C1 segment of cervical spinal cord (tissue), 14 donors: ENCODE measurements around the gene XYLT1.
A peak's percentile ranks its signal among the peaks of the same experiment; 100 is the strongest.
"Not testable (repeated sequence)": the region's sequence is repeated elsewhere in the genome, so short reads cannot be mapped to it uniquely, and the experiment has no call there.

ENCODE experiments used
- DNase-seq, 14 donors: peaks; one replicate each; lab custom pipeline; 2025; lab: John Stamatoyannopoulos, UW

XYLT1 gene

DNA sequence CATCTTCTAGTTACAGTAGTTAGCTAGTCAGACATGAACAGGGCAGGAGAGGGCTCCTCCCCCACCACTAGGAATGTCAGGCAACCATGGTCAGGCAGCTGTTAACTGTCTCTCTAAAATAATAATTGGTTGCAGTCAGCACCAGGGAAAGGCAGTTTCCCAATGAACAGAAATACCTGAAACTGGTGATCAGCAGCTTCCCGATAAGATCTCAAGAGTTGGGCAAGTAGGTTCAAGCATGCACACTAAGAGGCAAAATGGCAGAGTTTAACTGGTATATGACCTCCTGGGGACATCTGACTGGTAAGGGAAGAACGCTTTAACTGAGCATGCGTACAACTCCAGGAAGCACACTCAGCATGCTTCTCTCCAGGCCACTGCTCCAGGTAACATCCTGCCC is 12.6 kb upstream of the XYLT1 start:
- no peak for DNase-seq

DNA sequence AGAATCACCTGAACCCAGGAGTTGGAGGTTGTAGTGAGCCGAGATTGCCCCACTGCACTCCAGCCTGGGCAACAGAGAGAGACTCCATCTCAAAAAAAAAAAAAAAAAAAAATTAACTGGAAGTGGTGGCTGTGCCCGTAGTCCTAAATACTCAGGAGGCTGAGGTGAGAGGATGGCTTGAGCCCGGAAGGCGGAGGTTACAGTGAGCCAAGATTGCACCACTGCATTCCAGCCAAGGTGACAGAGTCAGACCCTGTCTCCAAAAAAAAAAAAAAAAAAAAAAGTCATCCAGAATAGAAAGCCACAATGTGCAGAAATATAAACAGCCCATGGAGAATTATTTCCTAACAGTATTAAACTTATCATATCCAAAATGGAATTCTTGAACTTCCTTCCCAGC is 11.6 kb upstream of the XYLT1 start:
- not testable (repeated sequence) for DNase-seq

DNA sequence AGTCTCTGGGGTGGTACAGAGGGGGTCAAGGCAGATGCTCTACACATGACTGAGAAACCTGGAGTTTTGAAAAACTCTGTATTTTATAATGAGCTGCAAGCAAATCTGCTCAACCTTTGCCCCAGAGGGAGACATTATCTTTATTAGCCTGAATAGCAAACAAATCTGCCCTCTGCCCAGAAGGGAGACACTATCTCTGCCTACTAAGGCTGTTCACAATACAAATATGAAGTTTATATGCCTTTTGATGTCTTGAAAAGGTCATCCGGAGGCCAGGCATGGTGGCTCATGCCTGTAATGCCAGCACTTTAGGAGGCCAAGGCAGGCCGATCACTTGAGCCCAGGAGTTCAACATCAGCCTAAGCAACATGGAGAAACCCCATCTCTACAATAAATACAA is 11.0 kb upstream of the XYLT1 start:
- no peak for DNase-seq

DNA sequence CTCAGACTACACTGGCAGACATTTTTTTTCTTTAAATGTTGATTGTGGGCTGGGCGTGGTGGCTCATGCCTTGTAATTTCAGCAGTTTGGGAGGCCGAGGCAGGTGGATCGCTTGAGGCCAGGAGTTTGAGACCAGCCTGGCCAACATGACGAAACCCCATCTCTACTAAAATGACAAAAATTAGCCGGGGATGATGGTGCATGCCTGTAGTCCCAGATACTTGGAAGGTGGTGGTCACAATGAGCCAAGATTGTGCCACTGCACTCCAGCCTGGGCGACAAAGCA is 6.4 kb upstream of the XYLT1 start:
- not testable (repeated sequence) for DNase-seq

DNA sequence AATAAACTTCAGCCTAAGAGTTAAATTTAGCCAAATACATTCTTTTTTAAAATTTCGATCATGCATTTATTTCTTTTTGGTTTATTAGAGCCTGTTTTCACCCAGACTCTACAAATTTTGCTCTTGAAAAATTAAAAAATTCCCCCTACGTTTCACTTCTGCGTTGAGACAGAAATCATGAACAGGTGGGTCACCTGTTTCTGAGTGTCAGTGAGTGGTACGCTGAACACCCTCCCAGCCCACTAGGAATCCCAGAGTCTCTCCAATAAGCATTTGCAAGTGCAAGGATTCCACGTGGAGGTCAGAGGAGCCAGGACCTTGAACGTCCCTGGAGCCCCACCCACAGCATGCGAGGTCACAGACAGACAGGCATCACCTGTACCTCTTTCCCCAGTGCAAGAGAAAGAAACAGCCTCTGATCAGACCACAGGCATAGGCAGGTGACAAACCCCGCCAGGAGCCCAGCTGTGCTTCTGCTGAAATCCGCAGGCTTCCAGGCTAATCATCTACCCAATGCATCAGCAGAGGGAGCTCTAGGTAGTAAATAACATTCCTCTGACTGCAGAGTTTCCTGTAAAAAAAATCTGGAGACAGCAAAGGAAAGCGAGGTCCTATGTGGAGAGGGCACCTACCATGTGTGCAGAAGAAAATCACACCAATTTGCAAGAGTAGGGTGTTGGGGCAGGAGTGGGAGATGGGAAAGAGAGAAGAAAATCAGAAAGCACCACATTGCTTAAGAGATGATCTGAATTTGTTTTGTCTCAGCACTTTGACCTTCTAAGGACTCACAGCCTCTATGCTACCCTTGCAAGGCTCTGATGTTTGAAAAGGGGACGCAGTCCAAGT is 5.9 kb upstream of the XYLT1 start:
- DNase-seq: peak in 1 of 14 donors; percentile 1

DNA sequence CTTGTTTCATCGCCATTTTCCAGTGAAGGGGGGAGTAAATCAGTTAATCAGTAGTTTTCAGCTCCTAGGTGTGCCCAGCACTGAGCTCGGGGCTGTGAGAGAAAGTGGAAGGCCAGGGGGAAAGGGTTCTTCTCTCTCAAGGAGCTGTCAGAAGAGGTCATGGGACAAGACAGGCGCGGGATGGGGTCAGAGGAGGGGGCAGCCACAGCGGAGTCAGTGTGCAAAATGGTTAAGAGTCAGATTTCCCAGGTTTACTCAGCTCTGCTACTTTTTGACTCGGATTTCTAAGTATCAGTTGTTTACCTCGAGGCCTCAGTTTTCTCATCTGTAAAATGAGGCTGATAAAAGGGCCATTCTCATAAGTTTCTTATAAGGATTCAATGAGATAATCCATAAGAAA is 4.3 kb upstream of the XYLT1 start:
- no peak for DNase-seq

DNA sequence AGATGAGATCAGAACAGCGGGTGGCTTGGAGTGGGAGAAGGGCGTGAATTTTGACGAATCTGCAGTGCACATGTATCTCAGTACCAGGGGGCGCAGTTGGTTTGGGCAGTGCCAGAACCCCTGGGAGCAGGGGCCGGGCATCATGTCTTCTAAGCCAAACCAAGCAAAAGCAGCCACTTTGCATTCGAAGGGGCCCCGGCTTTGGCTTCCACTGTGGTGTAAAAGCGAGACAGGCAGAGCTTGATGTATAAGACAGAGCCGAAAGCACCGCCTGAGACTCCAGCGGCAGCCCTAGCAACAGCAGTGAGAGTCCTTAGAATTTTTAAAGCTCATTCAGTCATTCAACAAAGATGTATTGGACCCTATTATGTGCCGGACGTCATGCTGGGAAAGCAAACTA is 3.8 kb upstream of the XYLT1 start:
- DNase-seq: no peak

DNA sequence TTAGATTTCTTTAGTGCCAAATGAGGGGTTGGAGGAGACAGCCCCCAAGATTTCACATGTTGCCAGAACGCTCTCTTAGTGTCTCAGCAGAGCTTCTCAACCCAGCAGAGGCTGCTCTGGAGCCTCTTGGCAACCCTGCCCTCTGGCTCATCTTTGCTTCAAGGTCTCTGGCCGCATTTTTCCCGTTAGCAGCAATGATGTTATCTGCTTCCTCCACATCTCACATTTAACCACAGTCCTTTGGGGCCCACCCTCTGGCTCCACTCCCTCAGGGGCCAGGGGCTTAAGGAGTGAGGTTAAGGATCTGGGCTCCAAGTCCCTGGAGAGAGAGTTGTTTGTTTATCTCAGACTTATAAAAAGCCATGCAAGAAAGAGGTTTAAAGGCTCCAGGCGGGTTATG is 3.3 kb upstream of the XYLT1 start:
- DNase-seq: no peak

DNA sequence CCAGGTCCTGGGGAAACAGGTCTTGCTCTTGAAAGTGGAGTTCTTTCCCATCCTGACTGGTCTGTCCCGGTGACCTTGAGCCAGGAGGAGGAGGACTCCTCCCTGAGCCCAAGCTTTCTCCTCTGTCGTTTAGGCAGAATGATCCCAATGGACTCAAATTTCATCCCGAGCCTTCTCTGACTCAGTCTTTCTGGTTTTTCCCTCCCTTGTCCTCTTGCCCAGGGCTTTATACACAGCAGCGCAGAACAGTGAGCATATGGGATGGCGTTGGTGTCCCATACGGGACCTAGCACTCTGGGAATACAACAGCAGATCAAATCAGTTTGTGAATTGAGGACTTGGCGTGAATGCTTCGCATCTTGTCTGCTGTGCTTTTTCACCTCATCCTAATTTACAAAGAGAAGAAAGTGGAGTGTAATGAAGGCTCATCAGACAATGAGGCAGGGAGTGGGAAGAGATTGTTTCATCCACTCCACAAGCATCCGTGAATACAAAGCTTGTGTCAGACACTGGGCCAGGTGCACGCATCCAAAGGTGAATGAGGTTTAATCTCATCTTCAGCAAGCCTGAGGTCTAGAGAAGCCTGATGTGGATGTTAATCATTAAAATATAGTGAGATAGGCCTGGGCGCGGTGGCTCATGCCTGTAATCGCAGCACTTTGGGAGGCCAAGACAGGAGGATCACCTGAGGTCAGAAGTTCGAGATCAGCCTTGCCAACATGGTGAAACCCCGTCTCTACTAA is 1.1 kb upstream of the XYLT1 start:
- DNase-seq: no peak

DNA sequence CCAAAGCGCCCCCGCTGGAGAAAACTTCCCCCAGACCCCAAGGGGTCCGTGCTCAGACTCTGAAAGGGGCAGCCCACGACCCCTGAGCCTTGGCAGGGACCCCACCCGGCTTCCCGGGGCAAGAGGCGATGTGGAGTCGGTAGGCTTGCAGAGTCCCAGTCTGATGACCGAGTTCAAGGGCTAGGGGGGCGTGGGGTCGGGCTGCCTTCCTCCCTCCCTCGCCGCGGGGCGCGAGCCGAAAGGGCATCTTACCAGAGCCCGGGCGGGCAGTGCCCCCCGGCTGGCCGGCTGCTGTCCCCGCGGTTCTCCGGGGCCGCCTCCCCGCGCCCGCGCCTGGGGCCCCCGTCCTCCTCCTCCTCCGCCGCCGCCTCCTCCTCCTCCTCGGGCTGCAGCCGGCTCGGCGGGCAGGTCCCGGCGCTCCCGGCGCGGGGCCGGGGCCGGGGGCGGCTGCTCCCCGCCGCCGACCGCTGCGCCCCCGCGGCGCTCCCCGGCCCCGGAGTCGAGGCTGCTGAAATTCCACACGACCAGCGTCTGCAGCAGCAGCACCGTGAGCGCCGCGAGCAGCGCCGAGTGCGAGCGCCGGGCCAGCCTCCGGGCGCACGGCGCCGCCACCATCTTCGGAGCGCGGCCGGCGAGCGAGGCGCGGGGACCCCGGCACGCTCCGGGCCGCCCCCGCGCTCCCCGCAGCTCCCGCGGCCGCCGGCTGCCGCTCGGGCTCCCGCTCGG is 415 bp downstream of the XYLT1 start:
- DNase-seq: no peak

DNA sequence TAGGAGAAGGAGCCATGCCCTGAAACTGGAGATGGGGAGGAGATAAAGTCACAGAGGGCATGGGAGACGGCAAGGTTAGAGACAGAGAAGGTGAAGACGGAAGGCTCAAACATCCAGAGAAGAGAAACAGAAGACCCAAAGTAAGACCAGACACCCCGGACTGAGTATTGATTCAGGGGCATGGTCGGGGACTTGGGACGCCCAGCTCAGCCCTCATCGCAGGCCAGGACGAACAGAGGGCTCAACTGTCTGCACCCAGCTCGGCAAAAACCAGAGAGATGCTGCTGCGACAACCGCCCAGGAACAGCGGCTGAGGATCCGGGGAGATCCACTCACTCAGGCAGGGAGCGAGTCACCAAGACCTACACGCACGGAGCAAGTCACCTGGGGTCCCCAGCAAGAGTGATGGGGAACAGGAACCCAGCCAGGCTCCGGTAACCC is 999 bp downstream of the XYLT1 start:
- DNase-seq: peak in 1 of 14 donors; percentile 27

DNA sequence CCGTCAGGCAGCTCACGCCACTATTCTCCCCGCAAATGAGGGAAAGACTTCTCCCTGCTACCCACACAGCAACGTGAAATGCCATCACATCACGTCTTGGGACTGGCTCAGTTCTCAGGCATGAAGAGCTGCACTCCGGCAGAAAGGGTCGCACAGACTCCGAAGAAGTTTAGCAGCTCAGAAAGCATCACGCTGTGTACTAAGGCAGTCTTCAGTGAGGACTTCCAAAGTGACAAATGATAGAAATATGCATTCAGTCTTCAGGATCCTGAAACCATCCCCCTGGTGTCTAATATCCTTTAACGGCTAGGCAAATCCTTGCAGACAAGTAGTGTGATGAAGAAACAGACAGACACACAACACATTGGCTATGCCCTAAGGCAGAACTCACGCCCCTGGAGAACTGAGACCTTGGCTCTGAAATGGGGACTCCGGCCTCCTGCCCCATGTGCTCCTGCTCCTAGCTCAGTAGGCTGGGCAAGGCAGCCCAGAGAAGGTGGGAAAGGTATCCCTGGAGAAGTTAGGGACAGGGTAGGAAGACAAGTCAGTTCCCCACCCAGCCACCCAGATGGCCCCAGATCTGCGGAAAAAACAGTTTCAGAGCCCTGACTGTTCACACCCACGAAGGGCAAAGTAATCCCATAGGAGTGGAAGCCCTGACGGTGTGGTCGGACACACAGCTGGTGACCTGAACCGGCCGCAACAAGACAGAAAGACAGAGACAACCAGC is 1.6 kb downstream of the XYLT1 start:
- no peak for DNase-seq

DNA sequence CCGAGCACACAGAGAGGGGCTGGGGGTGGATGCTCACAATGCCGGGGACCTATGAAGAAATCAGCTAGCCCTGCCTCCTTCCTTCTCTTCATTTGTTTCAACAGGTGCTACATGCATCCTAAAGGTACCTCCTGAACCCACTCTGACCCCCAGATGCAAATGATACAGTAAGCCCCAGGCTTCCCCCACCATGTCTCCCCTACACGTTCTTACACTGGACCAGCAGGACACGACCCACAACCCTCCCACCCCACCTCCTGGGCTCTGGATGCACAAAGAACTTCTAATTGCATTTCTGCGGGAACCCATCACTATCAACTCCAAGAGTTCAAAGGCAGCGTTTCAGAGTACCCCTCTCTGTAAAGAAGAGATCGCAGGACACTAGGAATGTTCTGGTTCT is 2.1 kb downstream of the XYLT1 start:
- no peak for DNase-seq

DNA sequence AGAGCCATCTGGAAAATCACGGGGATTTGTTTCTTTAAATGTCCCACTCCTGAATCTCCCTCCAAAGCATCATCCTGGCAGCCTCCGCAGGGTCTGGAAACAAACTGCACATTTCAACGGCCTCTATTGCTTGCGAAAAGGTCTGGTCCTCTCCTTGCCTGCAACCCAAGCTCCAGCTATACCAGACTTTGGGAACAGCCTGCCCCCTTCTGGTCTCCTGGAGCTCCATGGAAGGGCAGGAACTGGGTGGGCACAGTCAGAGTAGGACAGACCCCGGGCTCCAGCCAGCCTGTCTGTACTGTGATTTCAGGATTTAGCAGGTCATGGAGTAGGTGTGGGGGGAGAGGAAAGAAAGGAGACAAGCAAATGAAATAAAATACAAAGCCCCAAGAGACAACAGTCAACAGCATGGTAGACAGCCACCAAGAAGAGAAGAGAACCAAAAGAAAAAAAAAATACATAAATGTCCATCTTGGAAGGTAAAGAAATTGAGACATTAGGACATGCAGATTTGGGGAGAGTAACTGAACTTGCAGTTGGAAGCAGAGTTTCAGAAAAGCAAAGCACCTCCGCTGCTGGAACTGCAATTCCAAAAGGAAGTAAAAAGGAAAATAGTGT is 2.7 kb downstream of the XYLT1 start:
- DNase-seq: peak in 11 of 14 donors; percentile 24 to 72 (median 60)

DNA sequence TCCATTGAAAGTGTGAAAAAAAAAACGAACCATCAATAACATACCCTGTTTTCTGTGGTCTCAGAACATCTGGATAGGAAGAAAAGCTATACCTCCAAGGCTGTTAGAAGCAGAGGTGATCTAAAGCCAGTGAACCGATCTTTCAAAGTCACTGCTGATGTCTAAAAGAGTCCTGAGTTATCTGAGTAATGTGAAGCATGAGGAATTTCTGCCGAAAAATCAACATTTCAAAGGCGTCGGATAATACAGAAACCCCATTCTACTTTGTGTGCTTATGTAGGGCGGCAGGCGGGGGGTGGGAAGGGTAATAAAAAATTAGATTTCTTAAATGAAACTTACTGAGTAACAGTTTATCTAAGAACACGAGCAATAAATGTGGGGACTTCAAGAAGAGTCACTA is 3.9 kb downstream of the XYLT1 start:
- DNase-seq: peak in 1 of 14 donors; percentile 14

DNA sequence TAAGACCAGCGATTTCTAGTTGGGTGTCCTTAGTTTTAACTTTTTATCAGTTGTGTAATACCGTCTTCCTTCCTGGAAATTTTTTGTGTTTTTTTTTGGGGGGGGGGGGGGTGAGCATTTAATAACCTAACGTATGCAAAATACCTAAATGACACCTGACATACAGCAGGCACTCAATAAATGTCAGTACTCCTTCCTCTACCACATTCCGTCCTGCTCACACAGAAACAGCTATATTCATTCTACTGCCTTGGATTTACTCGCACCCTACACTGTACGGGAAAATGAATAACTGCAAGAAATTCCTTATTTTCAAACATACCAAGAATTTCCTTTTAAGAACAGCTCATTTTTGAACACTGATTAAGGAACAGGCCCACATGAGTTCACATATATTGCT is 5.3 kb downstream of the XYLT1 start:
- no peak for DNase-seq

DNA sequence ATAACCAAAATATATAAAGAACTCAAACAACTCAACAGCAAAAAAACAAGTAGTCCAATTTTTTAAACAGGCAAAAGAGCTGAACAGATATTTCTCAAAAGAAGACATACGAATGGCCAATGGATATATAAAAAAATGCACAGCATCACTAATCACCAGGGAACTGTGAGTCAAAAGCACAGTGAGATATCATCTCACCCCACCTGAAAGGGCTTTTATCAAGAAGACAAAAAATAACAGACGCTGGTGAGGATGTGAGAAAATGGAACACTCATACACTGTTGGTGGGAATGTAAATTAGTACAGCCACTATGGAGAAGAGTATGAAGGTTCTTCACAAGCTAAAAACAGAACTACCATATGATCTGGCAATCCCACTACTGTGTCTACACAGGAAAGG is 7.4 kb downstream of the XYLT1 start:
- no peak for DNase-seq

DNA sequence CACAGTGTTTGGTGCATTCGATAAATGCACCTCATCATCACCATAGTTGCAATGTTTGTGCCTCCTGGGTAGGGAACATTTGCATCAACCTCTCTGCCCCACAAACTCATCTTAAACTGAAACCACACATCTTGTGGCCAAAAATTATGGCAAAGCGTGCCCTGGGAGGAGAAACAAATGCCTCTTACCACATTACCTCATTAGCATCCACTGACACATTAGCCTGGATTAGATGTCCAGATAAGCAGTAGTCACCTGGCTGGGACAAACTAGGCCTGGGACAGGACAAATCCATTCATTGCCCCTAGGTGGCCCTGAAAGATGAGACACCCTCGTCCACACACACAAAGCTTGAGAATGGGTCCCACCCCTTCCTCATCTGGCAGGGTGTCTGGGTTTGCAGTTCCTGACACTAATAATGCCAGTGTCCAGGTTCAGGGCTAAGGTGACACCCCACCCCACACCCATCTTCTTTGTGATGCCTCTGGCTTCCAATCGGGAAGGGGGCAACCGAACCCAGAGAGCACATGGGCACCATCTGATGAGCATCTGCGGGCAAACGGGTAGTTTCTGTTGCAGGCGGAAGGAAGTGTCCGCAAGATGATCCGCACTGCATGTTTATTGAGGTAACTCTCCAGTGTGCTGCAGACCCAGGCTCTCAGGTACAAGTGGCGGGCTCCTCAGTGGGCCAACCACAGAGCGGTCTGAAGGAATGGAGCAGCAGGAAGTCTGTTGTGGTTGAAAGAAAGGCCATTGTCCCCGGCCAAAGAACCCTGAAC is 8.6 kb downstream of the XYLT1 start:
- no peak for DNase-seq

DNA sequence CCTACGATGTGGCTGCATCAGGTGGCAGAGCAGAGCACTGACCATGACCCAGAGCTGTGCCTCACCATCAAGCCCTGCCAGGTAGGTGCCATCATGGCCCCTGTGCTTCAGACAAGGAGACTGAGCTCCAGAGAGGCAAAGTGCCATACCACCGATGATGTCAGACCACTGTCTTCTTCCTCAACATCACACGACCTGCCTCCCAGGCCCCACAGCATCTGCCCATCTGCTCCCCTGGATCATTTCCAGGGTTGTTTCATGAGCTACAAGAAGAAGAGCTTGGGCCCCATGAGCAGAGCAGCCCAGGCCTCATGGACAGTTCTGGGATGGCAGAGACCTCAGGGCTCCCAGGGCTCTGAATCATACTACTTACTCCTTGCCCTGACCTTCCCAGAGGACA is 9.9 kb downstream of the XYLT1 start:
- no peak for DNase-seq

DNA sequence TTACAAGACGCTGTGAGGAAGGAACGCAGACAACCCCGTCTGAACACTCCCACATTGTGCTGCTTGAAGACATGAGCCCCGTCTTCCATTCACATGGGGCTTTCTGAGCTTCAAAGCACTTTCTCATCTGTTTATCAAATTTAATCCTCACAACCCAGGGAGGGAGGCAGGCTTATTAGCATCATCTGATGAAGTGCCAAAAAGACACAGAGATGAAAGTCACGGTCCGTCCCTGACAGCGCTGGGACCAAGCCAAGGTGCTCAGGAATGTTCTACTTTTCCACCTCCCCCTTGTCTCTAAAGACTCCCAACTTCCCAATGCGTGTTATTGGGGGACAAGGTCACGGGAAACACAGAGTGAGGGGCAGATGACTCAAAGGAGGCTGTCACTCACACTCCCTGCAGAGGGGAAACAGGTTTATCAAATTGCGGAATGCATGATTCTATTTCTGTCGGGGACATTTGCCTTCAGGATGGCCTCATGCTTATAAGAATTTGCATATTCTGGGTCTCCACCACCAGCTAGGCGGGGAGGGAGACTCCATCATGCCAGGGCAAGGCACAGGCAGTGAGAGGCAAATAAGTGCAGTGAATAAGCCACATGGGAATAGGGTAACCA is 10.7 kb downstream of the XYLT1 start:
- DNase-seq: no peak
